ENCODE results near the gene MAFB. TPM values are rescaled to one million over a fixed set of nuclear protein-coding genes. Genes with fewer than 3 reads are reported as not detected.

Gene MAFB
- total and polyA plus RNA-seq, 7 donors: 5.4 to 43.3 (median 18.6) TPM

DNA sequence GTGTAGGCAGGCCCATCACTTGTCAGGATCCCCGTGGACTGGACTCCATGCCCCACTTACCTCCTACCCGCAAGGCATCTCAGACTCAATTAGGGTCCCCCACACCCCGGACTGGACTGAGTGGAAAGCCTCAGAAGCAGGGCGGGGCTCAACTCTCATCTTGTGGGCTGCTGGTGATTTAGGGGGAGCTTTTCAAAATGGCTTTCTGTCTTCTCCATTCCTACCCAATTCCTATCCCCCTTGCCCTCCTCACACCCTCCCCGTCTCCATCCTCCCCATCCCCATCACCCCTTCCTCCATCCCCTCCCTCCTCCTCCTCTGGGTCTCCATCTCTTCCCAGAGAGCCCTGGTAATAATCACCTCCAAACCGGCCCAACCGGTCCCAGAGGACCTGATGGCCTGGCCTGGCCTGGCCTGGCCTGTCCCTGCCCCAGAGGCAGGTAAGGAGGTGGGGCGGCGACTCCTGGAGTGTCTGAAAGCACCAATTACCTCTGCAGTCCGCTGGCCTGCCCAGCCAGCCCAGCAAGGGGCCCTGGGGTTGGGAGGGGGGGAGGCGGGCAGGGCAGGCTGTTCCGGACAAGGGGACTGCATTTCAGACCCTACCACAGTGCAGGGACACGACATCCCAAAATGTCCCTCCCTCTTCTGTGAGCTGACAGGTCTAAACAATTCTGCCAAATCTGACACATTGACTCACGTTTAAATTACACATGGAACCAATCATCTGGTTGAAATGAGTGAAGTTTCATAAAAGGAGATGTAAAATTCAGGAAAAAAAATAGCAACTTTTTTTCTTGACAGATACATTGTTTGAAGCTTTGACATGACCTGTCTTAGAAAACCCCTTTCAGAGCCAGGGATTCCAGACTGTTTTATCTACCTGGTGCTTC is 24.8 kb downstream of the MAFB start:
- Histone ChIP-seq H3K27me3 (no peaks in the 10 kb centered on the region), H3K9me3 (no peaks in the 10 kb centered on the region), H3K4me3 (no peak overlapping the region), H3K4me1 (no peaks in the 10 kb centered on the region), H3K27ac (no peak overlapping the region), H3K36me3 (no peaks in the 10 kb centered on the region)
- DNase-seq: no peak
- WGBS, 2 donors: 49 to 68% methylated on average over 14 of the region's 14 CpGs
- intact Hi-C loops (cut with DNase I): no loop called here
- TF ChIP-seq EP300 (IDR thresholded peaks at IDR 0.05) (no peak), POLR2A (IDR thresholded peaks at IDR 0.05) (no peak), POLR2AphosphoS5 (IDR thresholded peaks at IDR 0.05) (no peak)
- TF ChIP-seq, protein P1, sequence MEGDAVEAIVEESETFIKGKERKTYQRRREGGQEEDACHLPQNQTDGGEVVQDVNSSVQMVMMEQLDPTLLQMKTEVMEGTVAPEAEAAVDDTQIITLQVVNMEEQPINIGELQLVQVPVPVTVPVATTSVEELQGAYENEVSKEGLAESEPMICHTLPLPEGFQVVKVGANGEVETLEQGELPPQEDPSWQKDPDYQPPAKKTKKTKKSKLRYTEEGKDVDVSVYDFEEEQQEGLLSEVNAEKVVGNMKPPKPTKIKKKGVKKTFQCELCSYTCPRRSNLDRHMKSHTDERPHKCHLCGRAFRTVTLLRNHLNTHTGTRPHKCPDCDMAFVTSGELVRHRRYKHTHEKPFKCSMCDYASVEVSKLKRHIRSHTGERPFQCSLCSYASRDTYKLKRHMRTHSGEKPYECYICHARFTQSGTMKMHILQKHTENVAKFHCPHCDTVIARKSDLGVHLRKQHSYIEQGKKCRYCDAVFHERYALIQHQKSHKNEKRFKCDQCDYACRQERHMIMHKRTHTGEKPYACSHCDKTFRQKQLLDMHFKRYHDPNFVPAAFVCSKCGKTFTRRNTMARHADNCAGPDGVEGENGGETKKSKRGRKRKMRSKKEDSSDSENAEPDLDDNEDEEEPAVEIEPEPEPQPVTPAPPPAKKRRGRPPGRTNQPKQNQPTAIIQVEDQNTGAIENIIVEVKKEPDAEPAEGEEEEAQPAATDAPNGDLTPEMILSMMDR (IDR thresholded peaks at IDR 0.05): no peak

DNA sequence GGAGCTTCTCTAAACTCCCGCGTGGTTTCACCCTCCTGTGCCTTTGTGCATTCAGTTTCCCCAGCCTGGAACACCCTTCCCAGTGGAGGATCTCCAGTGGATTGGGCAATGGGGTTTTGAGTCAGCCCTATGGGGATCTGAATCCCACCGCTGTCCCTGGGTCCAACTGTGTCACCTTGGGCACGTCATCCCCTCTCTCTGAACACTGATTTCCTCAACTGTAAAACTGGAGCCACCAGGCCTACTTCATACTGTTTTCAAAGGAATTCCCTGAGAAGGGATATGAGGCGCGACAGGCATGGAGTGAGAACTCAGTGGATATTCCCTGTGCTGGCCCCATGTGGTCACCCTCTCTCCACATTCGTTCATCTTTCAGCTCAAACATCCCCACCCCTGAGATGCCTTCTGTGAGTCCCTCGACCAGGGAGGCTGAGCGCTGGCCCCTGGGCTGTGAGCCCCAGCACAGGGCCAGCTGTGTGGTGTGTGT is 25.7 kb downstream of the MAFB start:
- Histone ChIP-seq H3K9me3 (no peaks in the 10 kb centered on the region), H3K27ac (no peak overlapping the region), H3K36me3 (no peaks in the 10 kb centered on the region), H3K4me1 (no peaks in the 10 kb centered on the region), H3K4me3 (no peak overlapping the region), H3K27me3 (no peaks in the 10 kb centered on the region)
- TF ChIP-seq EP300 (IDR thresholded peaks at IDR 0.05) (no peak), POLR2AphosphoS5 (IDR thresholded peaks at IDR 0.05) (no peak), POLR2A (IDR thresholded peaks at IDR 0.05) (no peak)
- TF ChIP-seq, protein P1 (IDR thresholded peaks at IDR 0.05): no peak
- 81 to 83% methylated on average over 9 of the region's 9 CpGs for WGBS, 2 donors
- no peak for DNase-seq
- intact Hi-C loops (cut with DNase I): no loop called here

DNA sequence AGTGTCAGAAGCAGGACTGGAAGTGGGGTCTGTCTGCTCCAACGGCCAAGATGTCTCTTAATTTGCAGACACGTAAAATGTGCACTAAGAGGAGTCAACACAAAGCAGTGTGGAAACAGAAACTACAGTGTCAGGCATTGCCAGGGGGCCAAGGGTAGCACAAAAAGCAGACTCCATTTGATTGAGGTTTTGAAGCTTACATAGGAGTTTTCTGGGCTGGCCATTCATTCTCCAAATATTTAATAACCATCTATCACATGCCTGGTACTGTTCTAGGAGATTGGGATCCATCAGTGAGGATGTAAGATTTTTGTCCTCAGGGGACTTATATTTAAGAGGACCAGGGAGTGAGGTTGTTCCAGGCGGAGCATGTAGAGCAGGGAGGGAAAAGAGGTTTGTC is 29.5 kb downstream of the MAFB start:
- TF ChIP-seq EP300 (IDR thresholded peaks at IDR 0.05): no peak
- TF ChIP-seq, protein P1 (IDR thresholded peaks at IDR 0.05): no peak
- TF ChIP-seq POLR2A (IDR thresholded peaks at IDR 0.05): no peak
- no peak for TF ChIP-seq POLR2AphosphoS5 (IDR thresholded peaks at IDR 0.05)

DNA sequence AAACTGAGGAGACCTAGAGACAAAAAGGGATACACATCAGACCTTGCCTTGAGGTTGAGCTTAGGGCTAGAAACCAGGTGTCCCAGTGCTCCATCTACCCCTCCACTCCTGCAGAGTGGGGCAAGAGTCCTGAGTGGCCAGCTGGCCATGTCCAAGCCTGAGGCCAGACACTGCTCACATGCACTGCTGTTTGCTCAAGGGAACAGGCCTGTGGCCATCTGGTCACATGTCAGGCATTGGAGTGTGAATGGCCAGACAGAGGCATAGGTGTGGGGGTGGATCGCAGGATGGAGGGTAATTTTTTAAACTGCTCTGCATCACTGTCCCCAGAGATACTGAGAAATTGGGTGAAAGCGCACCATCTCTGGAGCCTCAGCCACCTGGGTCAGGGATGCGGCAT is 30.5 kb downstream of the MAFB start:
- Histone ChIP-seq H3K4me1 (no peaks in the 10 kb centered on the region), H3K27me3 (no peaks in the 10 kb centered on the region), H3K36me3 (no peaks in the 10 kb centered on the region), H3K9me3 (no peaks in the 10 kb centered on the region), H3K27ac (no peak overlapping the region), H3K4me3 (no peak overlapping the region)
- TF ChIP-seq, protein P1 (IDR thresholded peaks at IDR 0.05): no peak
- TF ChIP-seq POLR2A (IDR thresholded peaks at IDR 0.05): no peak
- no peak for TF ChIP-seq EP300 (IDR thresholded peaks at IDR 0.05)
- no peak for TF ChIP-seq POLR2AphosphoS5 (IDR thresholded peaks at IDR 0.05)
- DNase-seq: no peak
- 95 to 96% methylated on average over 3 of the region's 3 CpGs for WGBS, 2 donors
- intact Hi-C loops (cut with DNase I): no loop called here

More for the DNA sequence above, 29.5 kb downstream of the MAFB start:
- H3K4me1 ChIP-seq: no peaks in the 10 kb centered on the region
- intact Hi-C loops (cut with DNase I): no loop called here
- DNase-seq: no peak
- 88 to 94% methylated on average over 3 of the region's 3 CpGs for WGBS, 2 donors
- H3K4me3 ChIP-seq: no peak overlapping the region
- no peaks in the 10 kb centered on the region for H3K27me3 ChIP-seq
- H3K36me3 ChIP-seq: no peaks in the 10 kb centered on the region
- no peaks in the 10 kb centered on the region for H3K9me3 ChIP-seq
- no peak overlapping the region for H3K27ac ChIP-seq
